ENCODE measurements around the gene UIMC1. TPM values are rescaled to one million over a fixed set of nuclear protein-coding genes. Genes with fewer than 3 reads are reported as not detected.

UIMC1 gene
- total and polyA plus RNA-seq, 2 of the 4 experiments (the other 2 are of a cell fraction), result 19.5 to 27.6 TPM

DNA sequence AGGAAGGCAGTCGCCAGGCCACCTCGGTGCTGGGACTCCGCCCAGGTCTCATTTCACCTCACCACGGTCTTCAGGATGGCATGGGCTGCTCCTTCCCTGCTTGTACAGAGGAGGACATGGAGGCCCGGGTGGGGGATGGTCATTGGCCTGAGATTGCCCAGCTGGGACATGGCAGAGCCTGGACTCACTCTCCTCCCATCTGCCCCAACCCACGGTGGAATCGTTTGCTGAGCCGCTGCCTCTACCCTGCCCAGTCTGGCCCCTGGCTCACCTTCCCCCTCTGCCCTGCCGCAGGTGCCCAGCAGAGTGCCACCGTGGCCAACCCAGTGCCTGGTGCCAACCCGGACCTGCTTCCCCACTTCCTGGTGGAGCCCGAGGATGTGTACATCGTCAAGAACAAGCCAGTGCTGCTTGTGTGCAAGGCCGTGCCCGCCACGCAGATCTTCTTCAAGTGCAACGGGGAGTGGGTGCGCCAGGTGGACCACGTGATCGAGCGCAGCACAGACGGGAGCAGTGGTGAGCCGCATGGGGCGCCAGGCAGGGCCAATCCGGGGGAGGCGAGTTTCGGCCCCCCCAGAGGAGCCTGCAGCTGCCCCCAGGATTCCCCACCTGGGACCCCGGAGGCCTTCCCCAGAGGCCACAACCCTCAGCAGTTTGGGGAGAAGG is 144.1 kb downstream of the UIMC1 start:
- Histone ChIP-seq H2BK20ac (ENCODE audit: low read depth, low read length) (no peak overlapping the region), H4K91ac (ENCODE audit: insufficient read depth, low read depth, low read length) (no peak overlapping the region), H3K4me3 (ENCODE audit: insufficient read depth, low read depth, low read length) (no peak overlapping the region), H4K20me1 (ENCODE audit: insufficient read depth, low read length) (no peaks in the 10 kb centered on the region), H2BK5ac (ENCODE audit: low read depth, low read length, poor library complexity, severe bottlenecking) (no peak overlapping the region), H3K9me1 (ENCODE audit: insufficient read depth, low read length) (no peaks in the 10 kb centered on the region), H3K4me1 (ENCODE audit: control insufficient read depth, insufficient read depth, low read length) (no peaks in the 10 kb centered on the region), H3K14ac (replicated peaks; ENCODE audit: low read depth, low read length) (no peak overlapping the region), H3K18ac (ENCODE audit: low read depth, low read length) (no peak overlapping the region), H3K36me3 (ENCODE audit: control insufficient read depth, insufficient read depth, low read length) (no peaks in the 10 kb centered on the region), H3K9ac (ENCODE audit: low read depth, low read length) (no peak overlapping the region), H4K8ac (ENCODE audit: low read depth in 2 of 2, low read length in 2 of 2) (no peak overlapping the region), H2AK9ac (replicated peaks; ENCODE audit: low read depth, low read length, poor library complexity) (no peak overlapping the region), H3K56ac (ENCODE audit: extremely low read depth, insufficient read depth, low read length) (no peak overlapping the region), H3K27me3 (ENCODE audit: control insufficient read depth, insufficient read depth, low read length) (peaks cover 68% of the 10 kb centered on the region), H3K9me3 (ENCODE audit: control insufficient read depth, insufficient read depth, low read length) (no peaks in the 10 kb centered on the region), H4K5ac (ENCODE audit: low read depth, low read length) (no peak overlapping the region), H3K23ac (ENCODE audit: low read depth, low read length) (no peak overlapping the region), H2BK120ac (ENCODE audit: low read depth, low read length) (no peak overlapping the region), H2AK5ac (ENCODE audit: low read depth, low read length) (no peak overlapping the region), H3K4ac (ENCODE audit: low read depth, low read length) (no peak overlapping the region), H2AFZ (replicated peaks; ENCODE audit: low read length, poor library complexity) (no peak overlapping the region), H2BK15ac (ENCODE audit: low read depth, low read length) (no peak overlapping the region), H3K4me2 (ENCODE audit: low read depth, low read length) (no peak overlapping the region), H3K79me1 (ENCODE audit: low read depth in 1 of 2, low read length in 2 of 2) (no peaks in the 10 kb centered on the region), H3K27ac (ENCODE audit: insufficient read depth, low read length) (no peak overlapping the region)
- no TSS peak for BruUV-seq (replicated peaks)
- no peak for DNase-seq
- ChIA-PET POLR2A (ENCODE audit: unreplicated experiment) (no interaction called here), CTCF (no interaction called here)
- dilution Hi-C loops (cut with HindIII; ENCODE audit: low sequenced_read_pairs, unreplicated experiment), result no loop called here
- TF ChIP-seq FOS (IDR thresholded peaks at IDR 0.05; ENCODE audit: low read depth, low read length) (no peak), MAZ (IDR thresholded peaks at IDR 0.05; ENCODE audit: borderline replicate concordance, low read depth, low read length) (no peak), SMC3 (IDR thresholded peaks at IDR 0.05; ENCODE audit: low read depth, low read length) (no peak), BHLHE40 (IDR thresholded peaks at IDR 0.05; ENCODE audit: low read depth, low read length) (no peak)
- ATAC-seq (ENCODE audit: low read depth), result no peak
- intact Hi-C loops (cut with micrococcal nuclease), result no loop called here
- WGBS, 2 experiments (ENCODE audit: extremely low coverage in 2 of 2, insufficient read length in 1 of 2), result 51% methylated on average over 13 of the region's 28 CpGs; no CpG with 5 or more reads in 1 of the 2 experiments
- in situ Hi-C loops (cut with MboI; ENCODE audit: low sequenced_read_pairs), result no loop called here

Data from IMR-90 (cell line).